NCI-H128 (cell line): ENCODE results near the gene BMP2K.
A peak's percentile ranks its signal among the peaks of the same experiment; 100 is the strongest.
"Not testable (repeated sequence)": the region's sequence is repeated elsewhere in the genome, so short reads cannot be mapped to it uniquely, and the experiment has no call there.

Experiments used
- DNase-seq: peaks from one replicate; lab custom pipeline; 2025; ENCODE audit not compliant: unreplicated experiment; lab: John Stamatoyannopoulos, UW

BMP2K gene

DNA sequence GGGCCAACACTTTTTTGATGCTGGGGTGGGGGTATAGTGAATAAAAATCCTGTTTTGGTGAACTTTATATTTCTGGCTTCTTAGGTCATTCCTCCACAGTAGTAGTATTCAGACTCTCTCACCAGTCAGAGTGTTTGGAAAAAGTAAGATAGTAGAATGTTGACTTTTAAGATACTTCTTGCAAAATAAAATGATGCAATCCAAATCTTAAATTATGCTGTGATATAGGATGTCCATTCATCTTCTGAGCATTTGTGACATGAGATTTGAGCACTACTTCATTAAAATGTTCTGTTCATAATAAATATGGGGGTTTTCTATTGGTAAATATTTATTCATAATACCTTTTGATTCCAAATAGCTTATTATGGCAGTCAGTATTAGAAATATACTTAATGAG, 70.1 kb downstream of the BMP2K start:
- DNase-seq = no peak

DNA sequence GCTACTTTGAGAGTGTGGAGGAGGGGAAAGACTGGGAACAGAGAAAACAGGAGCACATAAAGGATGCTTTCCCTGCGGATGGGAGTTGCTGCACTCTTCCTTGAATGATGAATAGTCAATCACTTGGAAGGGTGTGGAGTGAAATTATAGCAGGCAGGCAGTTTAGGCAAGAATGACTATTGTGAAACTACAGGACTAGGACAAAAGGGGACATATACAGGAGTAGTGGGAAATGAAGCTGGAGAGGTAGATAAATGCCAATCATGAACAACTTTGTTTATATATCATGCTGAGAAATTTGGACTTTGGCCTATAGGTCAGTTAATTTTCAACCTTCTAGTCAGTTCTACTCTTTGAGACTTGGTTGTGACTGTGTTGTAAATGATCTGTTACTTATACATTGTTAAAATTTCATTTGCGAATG, 86.2 kb downstream of the BMP2K start:
- DNase-seq = no peak

DNA sequence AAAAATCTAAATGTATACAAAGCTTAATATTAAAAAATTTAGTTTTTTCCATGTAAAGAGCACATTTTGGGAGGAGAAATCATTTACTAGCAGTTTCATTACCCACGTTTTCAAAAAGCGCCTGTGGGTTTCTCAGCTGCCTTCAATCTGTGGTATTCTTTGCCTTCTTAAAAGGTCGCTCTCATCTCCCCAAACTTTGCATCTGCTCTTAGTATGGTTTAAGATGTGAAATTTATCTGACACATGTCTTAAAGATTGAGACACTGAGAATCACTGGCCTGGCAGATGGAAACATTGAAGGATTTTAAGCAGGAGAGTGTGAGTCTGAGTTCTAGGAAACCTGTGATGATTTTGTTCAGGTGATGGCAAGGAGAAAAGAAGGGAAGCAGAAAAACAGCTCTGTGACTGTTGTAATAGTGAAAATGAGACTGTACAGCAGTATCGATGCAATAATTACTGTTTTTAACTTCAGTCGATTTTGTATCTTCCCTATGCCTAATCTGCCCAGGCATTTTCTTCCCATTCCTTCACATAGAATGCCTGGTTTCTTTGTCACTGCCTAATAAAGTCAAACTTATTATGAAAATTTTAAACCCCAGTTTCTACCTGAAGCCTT, 87.2 kb downstream of the BMP2K start:
- DNase-seq = no peak

DNA sequence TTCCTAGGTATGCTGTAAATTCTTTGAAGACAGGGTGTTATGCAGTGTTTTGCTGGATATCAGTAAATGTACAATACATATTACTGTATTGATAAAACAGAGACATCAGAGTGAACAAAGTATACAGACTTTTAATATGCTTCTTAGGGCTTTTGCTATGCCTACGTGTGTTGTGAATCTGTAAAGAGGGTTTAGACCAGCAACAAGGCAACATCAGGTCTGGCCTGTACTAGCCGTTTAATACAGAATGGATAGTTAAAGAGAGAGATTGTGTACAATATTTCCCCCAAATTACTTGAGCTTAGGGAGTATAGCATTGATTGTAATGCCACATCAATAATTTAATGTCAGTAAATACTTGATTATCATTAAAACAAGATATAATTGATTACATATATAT, 87.8 kb downstream of the BMP2K start:
- no peak for DNase-seq

DNA sequence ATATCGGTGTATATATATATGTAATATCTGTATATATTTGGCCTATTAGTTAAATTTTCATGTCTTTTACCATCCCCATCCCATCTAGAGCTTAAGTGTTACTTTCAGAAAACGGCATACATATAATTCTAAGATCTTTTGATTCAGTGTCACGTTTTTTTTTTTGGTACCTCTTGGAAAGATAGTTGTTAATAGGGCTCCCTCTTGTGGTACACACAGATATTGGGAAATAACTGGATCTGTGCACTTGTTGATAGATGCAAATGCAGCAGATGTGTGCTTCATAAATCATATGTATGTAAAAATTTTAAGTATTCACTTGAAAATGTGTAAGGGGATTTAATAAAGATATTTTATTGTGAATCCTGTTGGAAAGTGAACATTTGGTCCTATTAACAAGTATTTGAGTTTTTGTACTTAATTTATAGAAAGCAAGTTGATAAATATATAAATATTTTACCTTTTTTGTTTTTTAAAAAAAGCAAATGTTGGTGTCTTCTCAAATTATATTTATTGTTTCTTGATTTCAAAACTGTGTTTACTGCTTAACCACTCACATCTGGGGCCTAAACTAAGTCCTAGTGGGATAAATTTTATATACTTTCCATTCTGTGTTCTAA, 88.4 kb downstream of the BMP2K start:
- DNase-seq = peak; percentile 7

DNA sequence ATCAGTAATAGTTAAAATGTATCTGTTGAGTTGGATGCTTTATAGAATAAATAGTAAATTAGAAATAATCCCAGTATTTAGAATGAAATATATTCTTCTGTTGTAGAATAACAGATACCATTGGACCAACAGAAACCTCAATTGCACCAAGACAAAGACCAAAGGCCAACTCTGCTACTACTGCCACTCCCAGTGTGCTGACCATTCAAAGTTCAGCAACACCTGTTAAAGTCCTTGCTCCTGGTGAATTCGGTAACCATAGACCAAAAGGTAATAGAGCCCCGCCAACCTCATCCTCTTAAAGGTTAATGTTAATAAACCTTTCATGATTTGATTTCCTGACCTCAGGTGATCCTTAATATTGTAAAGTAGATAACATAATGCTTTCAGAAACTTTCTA, 89.3 kb downstream of the BMP2K start:
- DNase-seq = no peak

DNA sequence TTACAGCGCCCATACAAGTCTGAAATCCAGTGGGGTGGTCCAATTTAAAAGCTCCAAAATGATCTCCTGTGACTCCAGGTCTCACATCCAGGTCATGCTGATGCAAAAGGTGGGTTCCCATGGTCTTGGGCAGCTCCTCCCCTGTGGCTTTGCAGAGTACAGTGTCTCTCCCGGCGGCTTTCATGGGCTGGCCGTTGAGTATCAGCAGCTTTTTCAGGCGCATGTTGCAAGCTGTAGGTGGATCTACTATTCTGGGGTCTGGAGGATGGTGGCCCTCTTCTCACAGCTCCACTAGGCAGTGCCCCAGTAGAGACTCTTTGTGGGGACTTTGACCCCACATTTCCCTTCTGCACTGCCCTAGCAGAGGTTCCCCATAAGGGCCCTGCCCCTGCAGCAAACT, 92.6 kb downstream of the BMP2K start:
- not testable (repeated sequence) for DNase-seq

DNA sequence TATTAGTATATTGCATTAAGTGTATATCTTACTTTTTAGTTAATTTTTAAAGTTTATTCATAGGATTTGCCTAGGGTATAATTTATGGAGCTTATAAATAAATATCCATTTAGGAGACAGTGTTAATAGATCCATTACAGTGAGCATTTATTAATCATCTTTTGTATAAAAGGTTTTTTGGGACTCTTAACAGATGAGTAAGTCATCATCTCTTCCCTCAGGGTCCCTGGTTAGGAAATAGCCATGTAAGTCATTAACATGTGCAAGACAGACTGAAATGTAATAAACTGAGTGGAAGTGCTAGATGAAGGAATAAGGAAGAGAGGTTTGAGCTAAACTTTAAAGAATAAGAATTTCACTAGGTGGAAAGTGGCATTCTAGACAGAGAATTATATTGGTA, 93.9 kb downstream of the BMP2K start:
- no peak for DNase-seq

DNA sequence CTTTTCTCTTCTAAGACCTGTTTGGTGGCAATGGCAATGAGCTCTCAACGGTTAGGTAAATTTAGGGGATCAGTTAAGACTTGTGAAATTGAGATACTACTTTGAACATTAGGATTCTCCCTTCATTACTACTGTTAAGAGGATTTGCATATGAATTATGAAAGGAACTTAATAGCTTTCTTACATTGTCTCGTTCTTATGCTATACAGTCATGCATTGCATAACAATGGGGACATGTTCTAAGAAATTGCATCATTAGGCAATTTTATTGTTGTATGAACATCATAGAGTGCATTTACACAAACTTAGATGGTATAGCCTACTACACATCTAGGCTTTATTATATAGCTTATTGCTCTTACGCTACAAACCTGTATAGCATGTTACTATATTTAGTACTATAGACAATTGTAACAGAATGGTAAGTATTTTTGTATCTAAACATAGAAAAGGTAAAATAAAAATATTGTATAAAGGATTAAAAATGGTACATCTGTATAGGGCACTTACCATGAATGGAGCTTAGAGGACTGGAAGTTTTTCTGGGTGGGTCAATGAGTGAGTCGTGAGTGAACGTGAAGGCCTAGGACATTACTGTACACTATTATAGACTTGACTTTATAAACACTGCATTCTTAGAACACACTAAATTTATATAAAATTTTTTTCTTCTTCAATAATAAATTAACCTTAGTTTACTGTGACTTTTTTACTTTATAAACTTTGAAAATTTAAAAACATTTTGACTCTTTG, 100.6 kb downstream of the BMP2K start:
- DNase-seq = no peak

DNA sequence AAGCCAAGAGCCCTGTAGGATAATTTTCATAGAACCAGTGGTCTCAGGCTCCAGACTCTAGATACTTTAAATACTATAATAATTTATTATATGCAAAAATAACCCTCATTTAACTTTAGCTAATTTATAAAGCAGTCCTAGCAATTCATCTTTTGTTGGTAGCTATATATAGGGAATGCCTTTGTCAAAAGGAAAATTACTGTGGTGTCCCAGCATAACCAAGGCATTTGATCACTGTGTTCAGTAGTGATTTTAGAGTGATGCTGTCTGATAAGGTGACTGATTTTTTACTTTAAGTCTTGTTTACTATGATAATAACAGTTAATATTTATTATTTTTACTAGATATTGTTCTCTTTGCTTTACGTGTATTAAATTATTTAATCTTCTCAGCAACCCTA, 101.9 kb downstream of the BMP2K start:
- DNase-seq = no peak

DNA sequence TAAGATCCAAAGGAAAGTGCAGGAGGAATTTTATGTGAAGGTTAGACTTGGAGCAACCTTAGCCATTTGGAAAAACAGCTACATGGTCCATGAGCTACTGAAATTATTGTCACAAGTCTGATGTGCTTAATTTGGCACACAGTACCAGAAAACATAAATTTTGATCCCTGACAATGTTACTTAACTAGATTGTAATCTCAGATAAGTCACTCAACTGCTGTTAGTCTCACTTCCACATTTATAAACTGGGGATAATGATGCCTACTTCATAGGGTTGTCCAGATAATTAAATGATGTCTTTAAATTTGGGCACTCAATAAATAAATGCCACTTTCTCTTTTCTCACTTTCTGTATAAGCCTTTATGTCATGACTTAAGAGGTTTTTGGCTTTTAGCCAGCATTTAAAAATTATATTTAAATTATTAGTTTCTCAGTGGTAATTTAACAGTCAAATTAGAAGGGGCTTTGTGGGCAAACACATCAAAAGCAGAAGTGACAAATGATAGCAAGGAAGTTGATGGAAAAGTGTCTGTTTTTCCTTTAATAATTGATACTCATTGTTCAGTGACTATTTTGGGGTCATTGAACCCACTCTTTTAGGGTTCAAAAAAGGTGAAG, 104.8 kb downstream of the BMP2K start:
- no peak for DNase-seq

DNA sequence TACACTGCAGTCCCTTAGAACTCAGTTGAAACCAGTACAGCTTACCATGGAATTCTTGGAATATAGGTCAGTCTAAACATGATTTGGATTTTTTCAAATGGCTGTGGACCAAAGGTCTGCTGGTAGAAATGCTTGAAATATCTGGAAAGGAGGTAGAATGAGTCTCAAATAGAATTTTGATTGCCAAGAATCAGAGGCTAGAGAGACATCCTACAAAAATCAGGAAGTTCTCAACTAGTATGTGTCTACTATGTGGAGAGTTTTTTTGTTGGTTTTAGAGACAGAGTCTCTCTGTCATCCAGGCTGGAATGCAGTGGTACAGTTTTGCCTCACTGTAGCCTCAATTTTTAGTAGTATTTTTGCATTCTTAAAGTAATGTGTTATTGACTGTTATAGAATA, 109.4 kb downstream of the BMP2K start:
- no peak for DNase-seq

DNA sequence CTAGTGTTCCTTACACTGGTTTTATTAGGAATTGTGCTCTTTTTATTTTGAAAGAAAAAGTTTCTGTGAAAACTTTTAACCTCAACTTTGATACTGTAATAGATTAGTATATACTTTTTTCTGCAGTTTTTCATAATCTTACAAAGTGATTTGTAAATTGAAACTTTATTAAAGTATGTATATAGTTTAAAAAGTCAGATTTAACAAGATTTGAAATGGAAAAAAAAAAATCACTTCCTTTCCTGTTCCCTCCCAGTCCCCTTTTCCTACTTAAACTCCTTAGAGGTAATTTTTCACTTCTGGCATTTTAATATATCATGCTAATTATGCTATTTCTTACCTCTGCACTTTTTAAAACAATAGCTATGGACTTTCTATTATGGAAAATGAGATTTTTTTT, 113.8 kb downstream of the BMP2K start:
- DNase-seq = no peak

DNA sequence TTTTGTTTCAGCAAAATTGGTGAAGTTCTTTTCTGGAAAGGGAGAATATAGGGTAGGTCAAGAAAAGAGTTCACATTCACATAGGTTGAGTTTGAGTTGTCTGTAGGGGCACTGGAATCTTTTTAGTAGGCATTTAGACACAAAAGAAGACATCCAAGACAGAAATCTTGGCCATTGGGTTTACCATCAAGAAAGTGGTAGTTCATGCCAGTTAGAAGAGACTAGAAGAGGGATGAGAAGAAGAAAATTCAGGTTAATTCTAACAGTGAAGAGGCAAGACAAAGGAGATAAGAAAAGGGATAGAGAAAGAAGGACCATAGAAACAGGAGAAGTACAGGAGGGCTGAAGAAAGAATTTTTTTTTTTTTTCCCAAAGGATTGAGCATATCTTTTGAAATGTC, 123.2 kb downstream of the BMP2K start:
- no peak for DNase-seq

DNA sequence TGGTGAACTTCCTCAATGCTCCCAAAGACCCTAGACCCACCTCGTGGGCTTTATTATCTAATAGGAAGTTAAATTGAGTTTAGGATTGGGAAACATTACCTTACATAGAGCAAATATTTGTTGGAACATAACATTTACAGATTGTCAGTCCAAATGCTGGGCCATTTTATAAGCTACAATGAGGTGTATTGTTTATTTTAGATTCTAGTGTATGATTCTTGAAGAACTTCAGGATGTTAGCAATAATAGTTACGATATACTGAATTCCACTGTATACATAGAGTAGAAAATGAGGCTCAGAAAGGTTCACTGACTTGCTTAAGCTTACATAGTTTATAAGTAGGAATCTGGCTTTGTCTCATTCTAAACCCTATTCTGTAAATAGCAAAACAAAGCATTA, 125.7 kb downstream of the BMP2K start:
- DNase-seq = no peak

DNA sequence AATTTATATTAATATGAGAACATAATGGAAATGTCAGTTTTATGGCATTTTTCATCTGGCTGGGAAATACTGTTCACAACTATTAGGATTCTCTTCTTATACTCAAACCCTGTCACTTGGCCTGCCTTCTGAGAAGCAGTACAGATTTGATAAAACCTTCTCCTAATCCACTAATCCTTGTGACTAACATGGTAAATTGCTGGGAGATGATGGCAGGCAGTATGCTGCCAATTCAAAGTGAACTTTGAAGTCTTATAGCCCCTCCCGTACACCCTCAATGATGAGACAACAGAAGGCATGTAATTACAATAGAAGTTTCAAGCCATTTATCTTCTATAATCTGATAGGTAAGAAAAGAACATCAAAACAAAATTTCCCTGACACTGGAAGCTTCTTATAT, 126.1 kb downstream of the BMP2K start:
- no peak for DNase-seq

DNA sequence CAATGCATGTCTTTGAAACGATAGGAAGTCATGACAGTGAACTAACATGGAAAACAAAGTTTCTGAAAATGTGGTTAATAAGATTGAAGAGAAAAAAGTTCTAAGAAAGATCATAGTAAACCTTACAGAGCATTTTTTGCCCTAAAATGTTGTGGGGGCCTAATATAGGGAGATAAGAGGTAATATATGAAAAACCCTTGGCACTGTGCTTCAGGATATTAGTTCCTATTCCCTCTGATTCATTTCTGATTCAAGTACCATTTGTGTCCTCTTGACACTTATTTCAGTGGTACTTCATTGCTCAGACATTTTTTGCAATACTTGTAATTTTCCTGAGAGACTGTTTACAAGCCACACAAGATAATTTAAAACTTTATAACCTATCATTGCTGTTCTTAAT, 128.0 kb downstream of the BMP2K start:
- no peak for DNase-seq

DNA sequence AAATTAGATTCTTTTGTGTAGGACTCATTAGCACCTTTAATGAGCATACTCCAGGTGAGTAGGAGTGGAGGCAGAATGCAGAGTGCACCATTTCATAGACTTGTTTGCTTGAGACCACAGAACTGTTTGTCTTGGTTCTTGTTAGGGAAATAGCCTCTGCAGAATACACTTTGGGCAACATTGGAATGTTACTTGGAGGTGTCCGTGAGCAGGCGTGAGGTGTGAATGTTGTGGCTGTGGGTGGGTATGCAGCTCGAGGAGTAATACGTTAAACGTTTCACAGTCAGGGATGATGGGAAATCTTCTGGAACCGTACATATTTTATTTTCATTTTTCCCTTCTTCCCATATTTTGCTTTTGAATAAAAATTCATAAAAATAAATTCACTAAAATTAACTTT, 131.5 kb downstream of the BMP2K start:
- DNase-seq = no peak

DNA sequence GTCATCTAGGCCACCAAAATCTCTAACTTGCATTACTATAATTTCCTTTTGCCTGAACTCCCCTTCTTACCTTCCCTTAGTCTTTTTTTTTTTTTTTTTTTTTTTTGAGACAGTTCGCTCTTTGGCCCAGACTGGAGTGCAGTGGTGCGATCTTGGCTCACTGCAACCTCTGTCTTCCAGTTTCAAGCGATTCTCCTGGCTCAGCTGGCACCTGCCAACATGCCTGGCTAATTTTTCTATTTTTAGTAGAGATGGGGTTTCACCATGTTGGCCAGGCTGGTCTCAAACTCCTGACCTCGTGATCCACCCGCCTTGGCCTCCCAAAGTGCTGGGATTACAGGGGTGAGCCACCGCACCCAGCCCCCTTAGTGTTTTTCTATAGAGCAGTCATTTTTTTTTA, 132.8 kb downstream of the BMP2K start:
- not testable (repeated sequence) for DNase-seq

DNA sequence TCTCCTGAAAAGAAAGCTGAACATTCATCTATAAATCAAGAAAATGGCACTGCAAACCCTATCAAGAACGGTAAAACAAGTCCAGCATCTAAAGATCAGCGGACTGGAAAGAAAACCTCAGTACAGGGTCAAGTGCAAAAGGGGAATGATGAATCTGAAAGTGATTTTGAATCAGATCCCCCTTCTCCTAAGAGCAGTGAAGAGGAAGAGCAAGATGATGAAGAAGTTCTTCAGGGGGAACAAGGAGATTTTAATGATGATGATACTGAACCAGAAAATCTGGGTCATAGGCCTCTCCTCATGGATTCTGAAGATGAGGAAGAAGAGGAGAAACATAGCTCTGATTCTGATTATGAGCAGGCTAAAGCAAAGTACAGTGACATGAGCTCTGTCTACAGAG, 134.5 kb downstream of the BMP2K start:
- DNase-seq = no peak

DNA sequence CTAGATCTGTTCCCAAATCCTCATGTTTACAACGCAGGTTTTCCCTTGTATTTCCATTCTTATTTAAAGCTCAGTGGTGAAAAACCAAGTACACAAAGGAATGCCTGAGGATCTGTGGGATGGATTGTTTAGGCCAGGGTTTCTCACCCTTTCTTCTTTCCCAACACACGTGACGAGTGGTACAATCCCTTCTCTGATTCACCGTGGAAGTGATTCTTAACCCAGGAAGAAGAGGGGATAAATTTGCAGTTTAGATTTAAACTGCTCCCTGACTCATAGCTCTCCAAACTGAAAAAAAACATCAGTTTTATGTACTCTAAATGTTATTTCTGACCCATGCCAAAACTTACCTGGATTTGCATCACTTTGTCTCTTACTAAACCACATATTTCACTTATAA, 146.1 kb downstream of the BMP2K start:
- DNase-seq = no peak
